Upper lobe of left lung (tissue), 4 donors: ENCODE results near the gene SPCS1.

Experiments
- EP300 ChIP-seq, 4 donors: sonication (generic); formaldehyde crosslinking; IDR thresholded peaks; one replicate each; pipeline ENCODE4 v1.5.1; 2017; ENCODE audit warnings: antibody characterized with exemption in 4 of 4, control low read depth in 2 of 4
- POLR2AphosphoS5 ChIP-seq, 2 donors: sonication (generic); formaldehyde crosslinking; IDR thresholded peaks; one replicate each; pipeline ENCODE4 v1.5.1; 2017; ENCODE audit warnings: antibody characterized with exemption in 2 of 2

DNA sequence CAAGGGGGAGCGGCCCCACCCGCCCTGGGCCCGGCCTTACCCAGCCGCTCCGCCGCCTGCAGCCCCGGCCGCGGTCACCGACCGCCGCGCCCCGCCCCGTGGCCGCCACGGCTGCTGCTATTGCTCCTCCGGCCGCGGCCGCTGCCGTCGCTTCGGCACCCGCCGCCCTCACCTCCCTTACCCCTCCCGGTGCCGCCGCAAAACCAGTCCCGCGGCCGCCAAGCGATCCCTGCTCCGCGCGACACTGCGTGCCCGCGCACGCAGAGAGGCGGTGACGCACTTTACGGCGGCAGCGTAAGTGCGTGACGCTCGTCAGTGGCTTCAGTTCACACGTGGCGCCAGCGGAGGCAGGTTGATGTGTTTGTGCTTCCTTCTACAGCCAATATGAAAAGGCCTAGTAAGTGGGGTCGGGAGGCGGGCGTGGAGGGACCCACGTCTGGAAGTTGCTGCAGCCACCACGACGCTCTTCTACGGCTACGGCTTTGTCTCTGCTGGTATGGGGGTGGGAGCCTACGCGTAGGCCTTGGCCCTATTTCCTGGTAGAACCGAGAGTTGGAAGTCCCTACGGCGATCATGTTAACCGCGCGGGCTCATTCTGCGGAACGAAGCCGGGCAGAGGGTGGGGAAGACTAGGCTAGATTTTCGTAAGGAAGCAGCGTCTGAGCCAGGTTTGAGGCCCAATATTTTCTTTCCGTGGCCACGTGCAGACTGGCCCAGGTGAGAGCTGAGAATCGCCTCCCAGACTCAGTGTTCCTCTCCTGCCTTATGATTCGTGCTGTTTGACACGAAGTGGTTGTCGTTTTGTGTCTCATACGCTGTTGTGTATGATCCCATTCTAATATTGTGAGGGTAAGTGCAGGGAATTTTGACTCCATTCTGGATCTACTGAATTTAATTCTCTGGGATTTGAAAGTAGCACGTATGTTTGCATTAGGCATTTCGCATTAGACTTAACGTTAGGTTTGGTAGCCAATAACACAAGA lies 19.9 kb upstream of the SPCS1 start, which contains the start of the genes GNL3 and PBRM1:
- TF ChIP-seq POLR2AphosphoS5 (IDR thresholded peaks at IDR 0.05), result peak; percentile 89 to 97
- TF ChIP-seq EP300 (IDR thresholded peaks at IDR 0.05), result peak in 1 of 4 donors; percentile 50
